GM12801 (cell line): ENCODE data around the gene ABLIM2.

ENCODE experiments used
- TF ChIP-seq, protein P1 (sequence below): IDR thresholded peaks from one replicate; pipeline ENCODE4 v1.5.1; 2011; ENCODE audit warnings: control low read depth; ENCODE audit not compliant: insufficient read length; ENCODE audit errors: extremely low read depth

The ABLIM2 gene

DNA sequence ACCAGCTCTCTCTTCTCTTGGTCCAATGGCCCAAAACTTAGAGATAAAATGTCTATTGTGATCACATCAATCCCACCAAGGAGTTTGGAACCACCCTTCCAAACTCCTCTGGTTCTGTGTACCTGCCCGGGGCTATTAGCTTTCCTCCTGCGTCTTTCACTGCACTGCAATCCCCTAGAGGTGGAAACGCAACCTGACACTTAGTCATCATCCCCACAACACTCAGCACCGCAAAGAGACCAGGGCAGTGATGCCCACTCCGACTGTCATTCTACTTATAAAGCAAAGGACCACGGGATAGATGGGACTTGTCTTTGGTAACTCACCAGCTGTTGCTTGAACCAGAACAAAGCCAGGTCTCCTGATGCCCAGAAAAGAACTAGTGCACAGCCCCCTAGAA, 240.9 kb downstream of the ABLIM2 start:
- TF ChIP-seq, protein P1, sequence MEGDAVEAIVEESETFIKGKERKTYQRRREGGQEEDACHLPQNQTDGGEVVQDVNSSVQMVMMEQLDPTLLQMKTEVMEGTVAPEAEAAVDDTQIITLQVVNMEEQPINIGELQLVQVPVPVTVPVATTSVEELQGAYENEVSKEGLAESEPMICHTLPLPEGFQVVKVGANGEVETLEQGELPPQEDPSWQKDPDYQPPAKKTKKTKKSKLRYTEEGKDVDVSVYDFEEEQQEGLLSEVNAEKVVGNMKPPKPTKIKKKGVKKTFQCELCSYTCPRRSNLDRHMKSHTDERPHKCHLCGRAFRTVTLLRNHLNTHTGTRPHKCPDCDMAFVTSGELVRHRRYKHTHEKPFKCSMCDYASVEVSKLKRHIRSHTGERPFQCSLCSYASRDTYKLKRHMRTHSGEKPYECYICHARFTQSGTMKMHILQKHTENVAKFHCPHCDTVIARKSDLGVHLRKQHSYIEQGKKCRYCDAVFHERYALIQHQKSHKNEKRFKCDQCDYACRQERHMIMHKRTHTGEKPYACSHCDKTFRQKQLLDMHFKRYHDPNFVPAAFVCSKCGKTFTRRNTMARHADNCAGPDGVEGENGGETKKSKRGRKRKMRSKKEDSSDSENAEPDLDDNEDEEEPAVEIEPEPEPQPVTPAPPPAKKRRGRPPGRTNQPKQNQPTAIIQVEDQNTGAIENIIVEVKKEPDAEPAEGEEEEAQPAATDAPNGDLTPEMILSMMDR, result no peak

DNA sequence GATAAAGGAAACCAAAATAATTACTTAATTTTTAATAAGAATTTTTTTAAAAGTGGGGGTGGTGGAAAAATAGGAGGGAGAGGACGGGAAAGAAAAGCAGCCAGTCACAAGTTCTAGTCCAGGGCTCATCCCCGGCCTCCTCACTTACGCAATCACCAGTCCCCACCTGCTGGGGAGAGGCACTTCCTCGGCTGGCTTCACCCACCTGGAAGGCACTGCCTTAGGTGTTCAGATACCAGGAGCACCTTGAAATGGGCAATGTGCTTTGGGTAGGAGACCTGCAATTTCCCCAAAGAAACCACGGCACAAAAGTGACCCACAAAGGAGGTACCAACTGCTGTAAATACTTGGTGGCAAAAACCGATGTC, 242.8 kb downstream of the ABLIM2 start:
- TF ChIP-seq, protein P1, result no peak
